ENCODE data around the gene FOLR2.
"Not testable (repeated sequence)": the region's sequence is repeated elsewhere in the genome, so short reads cannot be mapped to it uniquely, and the experiment has no call there.

Gene FOLR2

GRCh38 chr11:72181553-72181958, 35.0 kb upstream of the FOLR2 start:
- H3K9ac ChIP-seq (ENCODE audit: low read length in 2 of 2); H3K36me3 ChIP-seq (ENCODE audit: control insufficient read depth in 2 of 2, insufficient read depth in 2 of 2, low read length in 2 of 2); H3K4me1 ChIP-seq (ENCODE audit: control insufficient read depth, insufficient read depth, low read length); H3K9me3 ChIP-seq (ENCODE audit: control insufficient read depth in 2 of 2, low read length in 2 of 2); H3K4me3 ChIP-seq (ENCODE audit: low read length in 2 of 2); H3K27me3 ChIP-seq (ENCODE audit: control insufficient read depth in 1 of 2, insufficient read depth in 2 of 2, low read length in 2 of 2); H3K27ac ChIP-seq (ENCODE audit: low read length): not testable (repeated sequence)

GRCh38 chr11:72188267-72188666, 28.3 kb upstream of the FOLR2 start:
- Histone ChIP-seq H3K9me3 (ENCODE audit: control insufficient read depth in 2 of 2, low read length in 2 of 2) (no peaks in the 10 kb centered on the region), H3K9ac (ENCODE audit: low read length in 2 of 2) (no peak overlapping the region), H3K4me1 (ENCODE audit: control insufficient read depth, insufficient read depth, low read length) (no peaks in the 10 kb centered on the region), H3K27me3 (ENCODE audit: control insufficient read depth in 1 of 2, insufficient read depth in 2 of 2, low read length in 2 of 2) (no peaks in the 10 kb centered on the region), H3K4me3 (ENCODE audit: low read length in 2 of 2) (no peak overlapping the region), H3K27ac (ENCODE audit: low read length) (no peak overlapping the region), H3K36me3 (ENCODE audit: control insufficient read depth in 2 of 2, insufficient read depth in 2 of 2, low read length in 2 of 2) (no peaks in the 10 kb centered on the region)

- H3K9ac ChIP-seq (ENCODE audit: low read length in 2 of 2), result no peak overlapping the region
- H3K4me3 ChIP-seq (ENCODE audit: low read length in 2 of 2), result no peak overlapping the region
- H3K4me1 ChIP-seq (ENCODE audit: control insufficient read depth, insufficient read depth, low read length), result no peaks in the 10 kb centered on the region
- no peaks in the 10 kb centered on the region for H3K9me3 ChIP-seq (ENCODE audit: control insufficient read depth in 2 of 2, low read length in 2 of 2)
- H3K27ac ChIP-seq (ENCODE audit: low read length), result no peak overlapping the region
- no peaks in the 10 kb centered on the region for H3K36me3 ChIP-seq (ENCODE audit: control insufficient read depth in 2 of 2, insufficient read depth in 2 of 2, low read length in 2 of 2)
- no peaks in the 10 kb centered on the region for H3K27me3 ChIP-seq (ENCODE audit: control insufficient read depth in 1 of 2, insufficient read depth in 2 of 2, low read length in 2 of 2)
Measured at GRCh38 chr11:72189455-72190250, 26.9 kb upstream of the FOLR2 start.

GRCh38 chr11:72190631-72191071, 25.9 kb upstream of the FOLR2 start:
- peaks cover under 1% of the 10 kb centered on the region for H3K4me1 ChIP-seq (ENCODE audit: control insufficient read depth, insufficient read depth, low read length)
- H3K27ac ChIP-seq (ENCODE audit: low read length), result no peak overlapping the region
- H3K4me3 ChIP-seq (ENCODE audit: low read length in 2 of 2), result no peak overlapping the region
- no peak overlapping the region for H3K9ac ChIP-seq (ENCODE audit: low read length in 2 of 2)
- no peaks in the 10 kb centered on the region for H3K27me3 ChIP-seq (ENCODE audit: control insufficient read depth in 1 of 2, insufficient read depth in 2 of 2, low read length in 2 of 2)
- no peaks in the 10 kb centered on the region for H3K9me3 ChIP-seq (ENCODE audit: control insufficient read depth in 2 of 2, low read length in 2 of 2)
- H3K36me3 ChIP-seq (ENCODE audit: control insufficient read depth in 2 of 2, insufficient read depth in 2 of 2, low read length in 2 of 2), result no peaks in the 10 kb centered on the region

- no peaks in the 10 kb centered on the region for H3K36me3 ChIP-seq (ENCODE audit: control insufficient read depth in 2 of 2, insufficient read depth in 2 of 2, low read length in 2 of 2)
- H3K9ac ChIP-seq (ENCODE audit: low read length in 2 of 2), result no peak within 1 kb of the TSS
- no peaks in the 10 kb centered on the region for H3K9me3 ChIP-seq (ENCODE audit: control insufficient read depth in 2 of 2, low read length in 2 of 2)
- peaks cover 5% of the 10 kb centered on the region for H3K4me1 ChIP-seq (ENCODE audit: control insufficient read depth, insufficient read depth, low read length)
- no peaks in the 10 kb centered on the region for H3K27me3 ChIP-seq (ENCODE audit: control insufficient read depth in 1 of 2, insufficient read depth in 2 of 2, low read length in 2 of 2)
- no peak within 1 kb of the TSS for H3K4me3 ChIP-seq (ENCODE audit: low read length in 2 of 2)
- H3K27ac ChIP-seq (ENCODE audit: low read length), result no peak within 1 kb of the TSS
Measured at GRCh38 chr11:72191961-72192381, 24.6 kb upstream of the FOLR2 start, which contains the start of gene FOLR1. TSS of gene FOLR1 (plus strand) at chr11:72192140. CDS start at chr11:72192174, 34 bp downstream.

GRCh38 chr11:72195518-72196270, 20.9 kb upstream of the FOLR2 start:
- Histone ChIP-seq H3K36me3 (ENCODE audit: control insufficient read depth in 2 of 2, insufficient read depth in 2 of 2, low read length in 2 of 2) (no peaks in the 10 kb centered on the region), H3K4me1 (ENCODE audit: control insufficient read depth, insufficient read depth, low read length) (peaks cover 5% of the 10 kb centered on the region), H3K27me3 (ENCODE audit: control insufficient read depth in 1 of 2, insufficient read depth in 2 of 2, low read length in 2 of 2) (no peaks in the 10 kb centered on the region), H3K9ac (ENCODE audit: low read length in 2 of 2) (no peak overlapping the region), H3K9me3 (ENCODE audit: control insufficient read depth in 2 of 2, low read length in 2 of 2) (no peaks in the 10 kb centered on the region), H3K27ac (ENCODE audit: low read length) (no peak overlapping the region), H3K4me3 (ENCODE audit: low read length in 2 of 2) (no peak overlapping the region)

- H3K4me3 ChIP-seq (ENCODE audit: low read length in 2 of 2); H3K27ac ChIP-seq (ENCODE audit: low read length); H3K9me3 ChIP-seq (ENCODE audit: control insufficient read depth in 2 of 2, low read length in 2 of 2); H3K27me3 ChIP-seq (ENCODE audit: control insufficient read depth in 1 of 2, insufficient read depth in 2 of 2, low read length in 2 of 2); H3K9ac ChIP-seq (ENCODE audit: low read length in 2 of 2); H3K36me3 ChIP-seq (ENCODE audit: control insufficient read depth in 2 of 2, insufficient read depth in 2 of 2, low read length in 2 of 2); H3K4me1 ChIP-seq (ENCODE audit: control insufficient read depth, insufficient read depth, low read length): not testable (repeated sequence)
Measured at GRCh38 chr11:72201445-72201844, 15.1 kb upstream of the FOLR2 start.

GRCh38 chr11:72202571-72202970, 14.0 kb upstream of the FOLR2 start:
- Histone ChIP-seq H3K36me3 (ENCODE audit: control insufficient read depth in 2 of 2, insufficient read depth in 2 of 2, low read length in 2 of 2) (no peaks in the 10 kb centered on the region), H3K27me3 (ENCODE audit: control insufficient read depth in 1 of 2, insufficient read depth in 2 of 2, low read length in 2 of 2) (no peaks in the 10 kb centered on the region), H3K4me1 (ENCODE audit: control insufficient read depth, insufficient read depth, low read length) (no peaks in the 10 kb centered on the region), H3K27ac (ENCODE audit: low read length) (no peak overlapping the region), H3K4me3 (ENCODE audit: low read length in 2 of 2) (no peak overlapping the region), H3K9ac (ENCODE audit: low read length in 2 of 2) (no peak overlapping the region), H3K9me3 (ENCODE audit: control insufficient read depth in 2 of 2, low read length in 2 of 2) (no peaks in the 10 kb centered on the region)

- H3K9me3 ChIP-seq (ENCODE audit: control insufficient read depth in 2 of 2, low read length in 2 of 2), result no peaks in the 10 kb centered on the region
- no peaks in the 10 kb centered on the region for H3K27me3 ChIP-seq (ENCODE audit: control insufficient read depth in 1 of 2, insufficient read depth in 2 of 2, low read length in 2 of 2)
- H3K4me1 ChIP-seq (ENCODE audit: control insufficient read depth, insufficient read depth, low read length), result no peaks in the 10 kb centered on the region
- no peak overlapping the region for H3K4me3 ChIP-seq (ENCODE audit: low read length in 2 of 2)
- H3K9ac ChIP-seq (ENCODE audit: low read length in 2 of 2), result no peak overlapping the region
- no peaks in the 10 kb centered on the region for H3K36me3 ChIP-seq (ENCODE audit: control insufficient read depth in 2 of 2, insufficient read depth in 2 of 2, low read length in 2 of 2)
- no peak overlapping the region for H3K27ac ChIP-seq (ENCODE audit: low read length)
Measured at GRCh38 chr11:72203163-72203562, 13.4 kb upstream of the FOLR2 start.

- no peak overlapping the region for H3K27ac ChIP-seq (ENCODE audit: low read length)
- H3K9ac ChIP-seq (ENCODE audit: low read length in 2 of 2), result no peak overlapping the region
- H3K9me3 ChIP-seq (ENCODE audit: control insufficient read depth in 2 of 2, low read length in 2 of 2), result peaks cover 4 to 11% of the 10 kb centered on the region in 2 donors
- no peak overlapping the region for H3K4me3 ChIP-seq (ENCODE audit: low read length in 2 of 2)
- no peaks in the 10 kb centered on the region for H3K27me3 ChIP-seq (ENCODE audit: control insufficient read depth in 1 of 2, insufficient read depth in 2 of 2, low read length in 2 of 2)
- no peaks in the 10 kb centered on the region for H3K4me1 ChIP-seq (ENCODE audit: control insufficient read depth, insufficient read depth, low read length)
- no peaks in the 10 kb centered on the region for H3K36me3 ChIP-seq (ENCODE audit: control insufficient read depth in 2 of 2, insufficient read depth in 2 of 2, low read length in 2 of 2)
Measured at GRCh38 chr11:72204886-72205285, 11.7 kb upstream of the FOLR2 start.

GRCh38 chr11:72206794-72207193, 9.8 kb upstream of the FOLR2 start:
- peaks cover 4 to 11% of the 10 kb centered on the region in 2 donors for H3K9me3 ChIP-seq (ENCODE audit: control insufficient read depth in 2 of 2, low read length in 2 of 2)
- H3K4me3 ChIP-seq (ENCODE audit: low read length in 2 of 2); H3K9ac ChIP-seq (ENCODE audit: low read length in 2 of 2); H3K36me3 ChIP-seq (ENCODE audit: control insufficient read depth in 2 of 2, insufficient read depth in 2 of 2, low read length in 2 of 2); H3K27ac ChIP-seq (ENCODE audit: low read length); H3K27me3 ChIP-seq (ENCODE audit: control insufficient read depth in 1 of 2, insufficient read depth in 2 of 2, low read length in 2 of 2); H3K4me1 ChIP-seq (ENCODE audit: control insufficient read depth, insufficient read depth, low read length): not testable (repeated sequence)
